Heart left ventricle (tissue), 16 donors: Measurements from ENCODE around the gene THAP3. TPM values are rescaled to one million over a fixed set of nuclear protein-coding genes. Genes with fewer than 3 reads are reported as not detected.
A peak's percentile ranks its signal among the peaks of the same experiment; 100 is the strongest.

Source experiments
- ATAC-seq, 4 donors: fragments of 200-7000 bp; cut with Tn5 transposase; one replicate each; pipeline ENCODE4 v1.9.1; 2020 to 2022; ENCODE audit warnings: moderate library complexity in 4 of 4, mild to moderate bottlenecking in 3 of 4, moderate number of reproducible peaks in 1 of 4
- DNase-seq, 5 donors: peaks; one replicate each; pipeline ENCODE4 v3.0.0-alpha.2; 2020
- H3K27ac ChIP-seq, 12 donors: fragments of 200-600 bp; sonication (generic) in 4 of 12; one replicate each; pipeline versions ENCODE4 v1.5.0 to v1.8.0; 2016 to 2022; ENCODE audit warnings: mild to moderate bottlenecking in 2 of 12
- H3K27me3 ChIP-seq, 9 donors: fragments of 200-600 bp; sonication (generic) in 2 of 9; one replicate each; pipeline versions ENCODE4 v1.5.1 to v1.8.0; 2016 to 2022; ENCODE audit warnings: mild to moderate bottlenecking in 3 of 9
- H3K36me3 ChIP-seq, 9 donors: fragments of 200-600 bp; sonication (generic) in 2 of 9; one replicate each; pipeline versions ENCODE4 v1.5.0 to v1.8.0; 2018 to 2022; ENCODE audit warnings: mild to moderate bottlenecking in 2 of 9
- H3K4me1 ChIP-seq, 12 donors: fragments of 200-600 bp; sonication (generic) in 4 of 12; one replicate each; pipeline versions ENCODE4 v1.5.0 to v1.8.0; 2016 to 2022; ENCODE audit warnings: mild to moderate bottlenecking in 3 of 12
- H3K4me3 ChIP-seq, 12 donors: fragments of 200-600 bp; sonication (generic) in 4 of 12; one replicate each; pipeline versions ENCODE4 v1.5.0 to v1.8.0; 2017 to 2022; ENCODE audit warnings: mild to moderate bottlenecking in 9 of 12, moderate library complexity in 4 of 12
- H3K9me3 ChIP-seq, 12 donors: fragments of 200-600 bp; sonication (generic) in 4 of 12; one replicate each; pipeline versions ENCODE4 v1.5.0 to v1.8.0; 2016 to 2022; ENCODE audit warnings: mild to moderate bottlenecking in 1 of 12
- POLR2A ChIP-seq, 2 donors: fragments of 450-650 bp; IDR thresholded peaks; one replicate each; pipeline ENCODE4 v1.6.1; 2017; ENCODE audit warnings: antibody characterized with exemption in 2 of 2, mild to moderate bottlenecking in 2 of 2, moderate library complexity in 2 of 2
- WGBS, 4 donors: extraction: QIAGEN DNeasy Blood & Tissue Kit in 2 of 4; methylation state at CpG; one replicate each; pipeline versions ENCODE4 v1.1.5 to v1.1.7; 2013 to 2018; 5-methylcytosine and 5-hydroxymethylcytosine counted together
- intact Hi-C, 10 donors: fragments of 100-400 bp; cut with DNase I; formaldehyde crosslinking; loops; one replicate each; pipeline versions ENCODE4 v1.11.1 to v1.14.2; 2022
- polyA plus RNA-seq, 2 donors: library from polyadenylated mRNA; stranded (reverse); fragments of 200-250 nt; gene quantifications; one replicate each; pipeline ENCODE4 v1.2.3, GENCODE V29; 2013
- total RNA-seq, 9 donors: library from RNA; depleted of rRNA in 2 of 9; stranded (reverse); fragments of >200 nt in 2 of 9; fragmentation: NEBNext Ultra II Directional in 3 of 9; extraction: Animal tissue kit (Norgen Biotek cat#: 25700) in 3 of 9; gene quantifications; one replicate each; pipeline versions ENCODE4 v1.1.0 to v1.2.4, GENCODE V29; 2016 to 2023
- TF ChIP-seq, protein P1 (sequence below), 12 donors: fragments of 200-600 bp; sonication (generic) in 4 of 12; IDR thresholded peaks; one replicate each; pipeline versions ENCODE4 v1.5.0 to v1.8.0; 2018 to 2022; ENCODE audit warnings: antibody characterized with exemption in 12 of 12, mild to moderate bottlenecking in 5 of 12
- donor health status: ischemic (EF 13 %, LVEDD 7.1; RV severe dilation, severe dysfunction).
- donor health status: healthy with polysubstance abuse.
- donor health status: DM: no; HTN: yes; CAD: no.
- donor health status: DM: no; HTN: no; CAD: no.
- donor health status: ischemic (EF 25% LVEDD 6.9; RV normal size, moderate dysfunction).
- donor health status: ischemic (EF 25% LVEDD 5.7; RV mildly dilated, moderate dysfunction).
- donor health status: healthy.
- donor health status: DM: yes; HTN: yes; CAD: no.
- donor health status: ischemic (EF 35%, LVEDD 5.7; RV mildly dilated, moderate dysfunction).
- donor health status: nonischemic (EF 11% LVEDD 7.7; RV severe dilation, severe dysfunction).
- donor health status: DM: yes; HTN: yes; CAD: no.
- donor health status: PGD.
- donor health status: ischemic (EF 29% LVEDD 5.4; RV normal size, mild dysfunction).
- donor health status: nonischemic (EF 23%, LVEDD 6.1; RV moderate dilation, normal function).

THAP3 gene
- total and polyA plus RNA-seq, 11 donors = 7.5 to 22.1 (median 14.0) TPM

DNA sequence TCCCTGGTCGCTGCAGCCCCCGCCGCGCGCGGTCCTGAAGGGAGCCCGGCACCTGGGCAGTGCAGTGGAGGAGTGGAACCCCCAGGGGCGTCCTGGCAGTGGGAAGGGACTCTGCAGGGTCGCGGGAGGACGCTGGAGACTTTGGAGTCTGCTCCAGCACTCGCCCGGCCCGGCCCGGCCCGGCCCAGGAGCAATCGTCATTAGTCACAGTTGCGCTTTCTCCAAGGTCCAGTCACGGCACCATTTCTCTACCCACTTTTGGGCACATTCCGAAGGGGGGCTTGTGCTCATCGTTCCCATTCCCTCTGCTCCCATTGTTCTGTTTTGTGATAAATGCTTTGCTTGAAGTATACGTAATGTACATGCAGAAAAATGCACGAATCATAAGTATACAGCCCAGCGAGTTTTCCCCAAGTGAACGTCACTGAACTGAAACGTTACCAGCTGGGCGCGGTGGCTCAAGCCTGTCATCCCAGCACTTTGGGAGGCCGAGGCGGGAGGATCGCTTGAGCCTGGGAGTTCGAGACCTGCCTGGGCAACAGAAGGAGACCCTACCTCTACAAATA is 999 bp downstream of the THAP3 start:
- TF ChIP-seq POLR2A (IDR thresholded peaks at IDR 0.05) = no peak
- TF ChIP-seq, protein P1, sequence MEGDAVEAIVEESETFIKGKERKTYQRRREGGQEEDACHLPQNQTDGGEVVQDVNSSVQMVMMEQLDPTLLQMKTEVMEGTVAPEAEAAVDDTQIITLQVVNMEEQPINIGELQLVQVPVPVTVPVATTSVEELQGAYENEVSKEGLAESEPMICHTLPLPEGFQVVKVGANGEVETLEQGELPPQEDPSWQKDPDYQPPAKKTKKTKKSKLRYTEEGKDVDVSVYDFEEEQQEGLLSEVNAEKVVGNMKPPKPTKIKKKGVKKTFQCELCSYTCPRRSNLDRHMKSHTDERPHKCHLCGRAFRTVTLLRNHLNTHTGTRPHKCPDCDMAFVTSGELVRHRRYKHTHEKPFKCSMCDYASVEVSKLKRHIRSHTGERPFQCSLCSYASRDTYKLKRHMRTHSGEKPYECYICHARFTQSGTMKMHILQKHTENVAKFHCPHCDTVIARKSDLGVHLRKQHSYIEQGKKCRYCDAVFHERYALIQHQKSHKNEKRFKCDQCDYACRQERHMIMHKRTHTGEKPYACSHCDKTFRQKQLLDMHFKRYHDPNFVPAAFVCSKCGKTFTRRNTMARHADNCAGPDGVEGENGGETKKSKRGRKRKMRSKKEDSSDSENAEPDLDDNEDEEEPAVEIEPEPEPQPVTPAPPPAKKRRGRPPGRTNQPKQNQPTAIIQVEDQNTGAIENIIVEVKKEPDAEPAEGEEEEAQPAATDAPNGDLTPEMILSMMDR (IDR thresholded peaks at IDR 0.05) = no peak
- H3K4me3 ChIP-seq = peak overlapping the region; percentile 60 to 98 (median 82)
- peak in 3 of 4 donors; percentile 18 to 33 (median 22) for ATAC-seq
- 7 to 11% (median 10%) methylated on average over 20 to 32 of the region's 32 CpGs for WGBS, 4 donors
- H3K4me1 ChIP-seq = peaks cover 3 to 28% (median 18%) of the 10 kb centered on the region in 12 donors
- no peaks in the 10 kb centered on the region for H3K9me3 ChIP-seq
- peak in 1 of 5 donors; percentile 28 for DNase-seq
- H3K27ac ChIP-seq = peak overlapping the region; percentile 69 to 90 (median 84)
- intact Hi-C loops = loop anchor here in 3 of 10 donors (2.0 to 10.0 kb wide), 4 partner anchors 23 to 131 kb away; partner anchors contain the start of genes KLHL21 (in 1 of the 3), PLEKHG5 (in 1 of the 3) and ZBTB48 (in 1 of the 3)
- H3K36me3 ChIP-seq = peaks cover 3 to 68% (median 55%) of the 10 kb centered on the region in 9 donors
- no peaks in the 10 kb centered on the region for H3K27me3 ChIP-seq

DNA sequence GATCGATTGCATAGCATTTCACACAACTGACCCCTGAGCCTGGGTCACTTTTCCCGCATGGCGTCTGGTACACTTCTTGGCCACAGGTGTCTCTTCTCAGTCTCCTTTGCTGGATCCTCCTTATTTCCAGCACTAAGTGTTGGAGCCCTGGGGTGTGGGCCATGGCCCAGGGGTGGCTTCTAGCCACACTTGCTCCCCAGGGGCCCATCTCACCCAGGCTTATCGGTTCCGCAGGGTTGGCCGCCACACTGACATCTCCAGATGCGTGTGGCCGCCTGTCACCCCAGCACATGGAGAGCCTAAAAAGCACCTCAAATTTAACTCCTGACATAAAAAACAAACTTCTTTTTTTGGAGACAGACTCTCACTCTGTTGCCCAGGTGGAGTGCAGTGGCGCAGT is 2.4 kb downstream of the THAP3 start:
- DNase-seq (no peak), ATAC-seq (no peak)
- peaks cover 3 to 28% (median 18%) of the 10 kb centered on the region in 12 donors for H3K4me1 ChIP-seq
- intact Hi-C loops = loop anchor here in 1 of 10 donors (10.0 kb wide), 1 partner anchor 132 kb away; the partner anchor contains the start of gene PLEKHG5
- peak overlapping the region in 1 of 12 donors; percentile 74 for H3K4me3 ChIP-seq
- peaks cover 0 to 67% (median 53%) of the 10 kb centered on the region in 9 donors for H3K36me3 ChIP-seq
- no peak overlapping the region for H3K27ac ChIP-seq
- WGBS, 4 donors = 92 to 94% (median 93%) methylated on average over 9 of the region's 9 CpGs
- no peaks in the 10 kb centered on the region for H3K9me3 ChIP-seq
- TF ChIP-seq, protein P1 (IDR thresholded peaks at IDR 0.05) = no peak
- TF ChIP-seq POLR2A (IDR thresholded peaks at IDR 0.05) = no peak
- no peaks in the 10 kb centered on the region for H3K27me3 ChIP-seq

DNA sequence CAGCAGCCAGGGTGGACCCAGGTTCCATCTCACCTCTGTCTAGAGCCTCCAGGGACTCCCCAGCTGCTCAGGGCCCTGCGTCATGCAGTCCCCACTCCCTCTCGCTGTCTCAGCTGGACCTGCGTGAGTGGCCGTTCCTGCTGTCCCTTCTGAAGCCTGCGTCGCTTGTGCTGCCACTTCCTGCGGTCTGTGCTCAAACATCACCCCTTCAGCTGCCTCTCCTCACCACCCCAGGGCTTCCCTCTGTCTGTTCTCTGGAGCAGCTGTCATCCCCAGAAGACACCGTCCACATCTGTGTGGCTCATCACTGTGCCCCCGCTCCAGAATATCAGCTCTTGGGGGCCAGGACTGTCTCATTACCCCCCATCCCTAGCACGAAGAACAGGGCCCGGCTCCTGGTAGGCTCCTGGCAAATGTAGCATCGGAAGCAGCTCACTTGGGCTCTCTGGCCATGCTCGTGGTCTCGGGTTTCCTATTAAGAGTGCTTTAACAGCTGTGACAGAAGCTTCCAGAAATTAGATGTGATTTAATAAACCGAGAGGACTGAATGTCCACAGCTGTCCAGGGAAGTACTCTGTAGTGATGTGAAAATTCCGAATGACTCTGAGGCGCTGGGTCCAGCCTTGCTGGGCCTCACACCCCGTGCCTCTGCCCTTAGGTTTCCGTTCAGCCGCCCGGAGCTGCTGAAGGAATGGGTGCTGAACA is 3.3 kb downstream of the THAP3 start:
- H3K36me3 ChIP-seq = peaks cover 0 to 67% (median 55%) of the 10 kb centered on the region in 9 donors
- H3K9me3 ChIP-seq = no peaks in the 10 kb centered on the region
- ATAC-seq (no peak), DNase-seq (no peak)
- no peaks in the 10 kb centered on the region for H3K27me3 ChIP-seq
- no peak overlapping the region for H3K27ac ChIP-seq
- peaks cover 3 to 28% (median 18%) of the 10 kb centered on the region in 12 donors for H3K4me1 ChIP-seq
- H3K4me3 ChIP-seq = no peak overlapping the region
- intact Hi-C loops = loop anchor here in 1 of 10 donors (10.0 kb wide), 1 partner anchor 133 kb away; the partner anchor contains the start of gene PLEKHG5
- 90 to 96% (median 93%) methylated on average over 19 to 21 of the region's 21 CpGs for WGBS, 4 donors
- no peak for TF ChIP-seq POLR2A (IDR thresholded peaks at IDR 0.05)
- TF ChIP-seq, protein P1 (IDR thresholded peaks at IDR 0.05) = no peak

DNA sequence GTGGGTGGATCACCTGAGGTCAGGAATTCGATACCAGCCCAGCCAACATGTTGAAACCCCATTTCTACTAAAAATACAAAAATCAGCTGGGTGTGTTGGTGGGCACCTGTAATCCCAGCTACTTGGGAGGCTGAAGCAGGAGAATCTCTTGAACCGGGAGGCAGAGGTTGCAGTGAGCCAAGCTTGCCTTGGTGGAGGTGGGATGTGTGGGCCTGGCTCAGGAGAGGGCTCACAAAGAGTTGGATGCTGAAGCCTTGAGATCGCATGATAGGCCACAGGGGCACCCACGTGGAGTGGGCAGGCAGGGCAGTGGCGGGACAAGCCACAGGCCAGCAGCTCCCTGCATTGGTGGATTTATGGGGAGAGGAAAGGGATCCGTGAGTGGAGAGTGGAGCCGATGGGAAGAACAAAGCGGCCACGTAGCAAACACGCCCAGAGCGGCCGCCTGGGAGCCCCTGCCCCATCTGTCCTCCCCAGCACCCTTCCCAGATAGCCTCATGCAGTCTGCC is 4.4 kb downstream of the THAP3 start:
- Histone ChIP-seq H3K27me3 (no peaks in the 10 kb centered on the region), H3K9me3 (no peaks in the 10 kb centered on the region), H3K36me3 (peaks cover 0 to 69% (median 61%) of the 10 kb centered on the region in 9 donors), H3K4me3 (no peak overlapping the region), H3K27ac (no peak overlapping the region), H3K4me1 (peaks cover 3 to 28% (median 18%) of the 10 kb centered on the region in 12 donors)
- 85 to 94% (median 90%) methylated on average over 12 of the region's 12 CpGs for WGBS, 4 donors
- DNase-seq (no peak), ATAC-seq (no peak)
- intact Hi-C loops = loop anchor here in 1 of 10 donors (10.0 kb wide), 1 partner anchor 134 kb away; the partner anchor contains the start of gene PLEKHG5
- TF ChIP-seq POLR2A (IDR thresholded peaks at IDR 0.05) = no peak
- TF ChIP-seq, protein P1 (IDR thresholded peaks at IDR 0.05) = no peak
